H1 (cell line): ENCODE data around the gene RRAS2. TPM values are rescaled to one million over a fixed set of nuclear protein-coding genes. Genes with fewer than 3 reads are reported as not detected.
A peak's percentile ranks its signal among the peaks of the same experiment; 100 is the strongest.

ENCODE experiments used
- CTCF ChIA-PET: fragments of 300-600 bp; sonication (Branson Sonifier 250); formaldehyde crosslinking; loops from one replicate; lab custom pipeline; 2021; ENCODE audit not compliant: partially characterized antibody; lab: Charles Lee
- POLR2A ChIA-PET: fragments of 300-600 bp; sonication (Branson Sonifier 250); formaldehyde crosslinking; loops from one replicate; lab custom pipeline; 2021; ENCODE audit warnings: inconsistent platforms; ENCODE audit not compliant: partially characterized antibody; lab: Charles Lee
- DNase-seq, 2 experiments: peaks; one replicate each; pipeline versions ENCODE4 v3.0.0 to v3.0.0-alpha.2; 2010 to 2022; ENCODE audit warnings: low spot score in 2 of 2, low read depth in 1 of 2, mixed read lengths in 1 of 2
- FAIRE-seq: peaks from 2 replicates; lab custom pipeline; 2011; peaks lifted over from hg19 to GRCh38; lab: Jason Lieb, UNC
- H2AFZ ChIP-seq: 2 replicates; pipeline ENCODE4 v1.8.1; 2012; ENCODE audit warnings: low read length, inconsistent platforms
- H2AK5ac ChIP-seq: 2 replicates; pipeline ENCODE4 v1.6.1; 2013; ENCODE audit warnings: low read depth, low read length
- H2BK120ac ChIP-seq: replicated peaks from 2 replicates; pipeline ENCODE3; 2013; ENCODE audit warnings: low read depth, low read length, inconsistent platforms
- H2BK12ac ChIP-seq: 2 replicates; pipeline ENCODE4 v1.6.1; 2013; ENCODE audit warnings: low read depth, low read length
- H2BK15ac ChIP-seq: 2 replicates; pipeline ENCODE4 v1.6.1; 2013; ENCODE audit warnings: low read length
- H2BK20ac ChIP-seq: 2 replicates; pipeline ENCODE4 v1.6.1; 2013; ENCODE audit warnings: low read length
- H2BK5ac ChIP-seq: 2 replicates; pipeline ENCODE4 v1.6.1; 2013; ENCODE audit warnings: low read depth, low read length
- H3K14ac ChIP-seq: 2 replicates; pipeline ENCODE4 v1.6.1; 2013; ENCODE audit warnings: inconsistent platforms; ENCODE audit not compliant: insufficient read length
- H3K18ac ChIP-seq: 2 replicates; pipeline ENCODE4 v1.6.1; 2013; ENCODE audit warnings: low read length; ENCODE audit errors: extremely low read depth
- H3K23ac ChIP-seq: 2 replicates; pipeline ENCODE4 v1.6.1; 2013; ENCODE audit warnings: inconsistent platforms; ENCODE audit not compliant: insufficient read length
- H3K23me2 ChIP-seq: 2 replicates; pipeline ENCODE4 v1.6.1; 2013; ENCODE audit warnings: low read depth, low read length
- H3K27ac ChIP-seq: 2 replicates; pipeline ENCODE4 v1.6.1; 2011; ENCODE audit warnings: low read depth, low read length, inconsistent platforms
- H3K27me3 ChIP-seq, 4 experiments: replicated peaks in 1 of 4; 1 replicate in 1 of 4; 2 replicates in 3 of 4; pipeline versions ENCODE4 v1.6.1 to v1.8.1; 2011 to 2013; ENCODE audit warnings: low read length in 3 of 4, mild to moderate bottlenecking in 3 of 4, inconsistent platforms in 2 of 4, mixed read lengths in 2 of 4, moderate library complexity in 1 of 4; ENCODE audit not compliant: control insufficient read depth in 3 of 4, insufficient read depth in 3 of 4; ENCODE audit errors: extremely low read depth in 1 of 4
- H3K36me3 ChIP-seq, 4 experiments: 2 replicates each; pipeline versions ENCODE4 v1.6.1 to v1.8.1; 2011 to 2013; ENCODE audit warnings: mild to moderate bottlenecking in 4 of 4, low read length in 3 of 4, moderate library complexity in 2 of 4, control low read depth in 1 of 4, inconsistent platforms in 1 of 4; ENCODE audit not compliant: insufficient read depth in 4 of 4, control insufficient read depth in 2 of 4
- H3K4ac ChIP-seq: replicated peaks from 2 replicates; pipeline ENCODE3; 2013; ENCODE audit warnings: low read length, low read depth, mixed read lengths, inconsistent platforms; ENCODE audit not compliant: insufficient read length
- H3K4me1 ChIP-seq, 4 experiments: replicated peaks in 1 of 4; 1 replicate in 1 of 4; 2 replicates in 3 of 4; pipeline versions ENCODE4 v1.6.1 to v1.8.1; 2011 to 2013; ENCODE audit warnings: low read length in 3 of 4, inconsistent platforms in 2 of 4, mixed read lengths in 1 of 4; ENCODE audit not compliant: insufficient read depth in 4 of 4, control insufficient read depth in 3 of 4
- H3K4me2 ChIP-seq, 2 experiments: 2 replicates each; pipeline versions ENCODE4 v1.6.1 to v1.8.1; 2011 to 2013; ENCODE audit warnings: low read depth in 2 of 2, low read length in 2 of 2, control low read depth in 1 of 2, inconsistent platforms in 1 of 2, mild to moderate bottlenecking in 1 of 2; ENCODE audit not compliant: insufficient read depth in 1 of 2
- H3K4me3 ChIP-seq, 4 experiments: fragments of 200-600, 300-600 bp in 1 of 4; sonication (generic), shearing (Covaris generic), sonication (Bioruptor Twin) in 1 of 4; 2 replicates each; pipeline versions ENCODE4 v1.5.1 to v1.8.1; 2011 to 2016; ENCODE audit warnings: low read length in 4 of 4, low read depth in 3 of 4, control low read depth in 2 of 4, inconsistent platforms in 2 of 4, mild to moderate bottlenecking in 2 of 4, mixed read lengths in 1 of 4, moderate library complexity in 1 of 4; ENCODE audit not compliant: insufficient read depth in 2 of 4; ENCODE audit errors: extremely low read depth in 1 of 4
- H3K56ac ChIP-seq: replicated peaks from 2 replicates; pipeline ENCODE3; 2013; ENCODE audit warnings: low read depth, mild to moderate bottlenecking, mixed read lengths, low read length, inconsistent platforms; ENCODE audit not compliant: insufficient read length
- H3K79me1 ChIP-seq: 2 replicates; pipeline ENCODE4 v1.6.1; 2013; ENCODE audit warnings: low read depth, low read length, control low read depth
- H3K79me2 ChIP-seq, 2 experiments: 2 replicates each; pipeline versions ENCODE4 v1.6.1 to v1.8.1; 2012 to 2013; ENCODE audit warnings: low read length in 2 of 2, mild to moderate bottlenecking in 2 of 2, inconsistent platforms in 1 of 2; ENCODE audit not compliant: insufficient read depth in 2 of 2, control insufficient read depth in 1 of 2
- H3K9ac ChIP-seq, 4 experiments: replicated peaks in 1 of 4; 1 replicate in 1 of 4; 2 replicates in 3 of 4; pipeline versions ENCODE4 v1.6.1 to v1.8.1; 2011 to 2013; ENCODE audit warnings: low read depth in 3 of 4, low read length in 3 of 4, control low read depth in 2 of 4, mild to moderate bottlenecking in 2 of 4, moderate library complexity in 2 of 4, inconsistent platforms in 1 of 4; ENCODE audit errors: extremely low read depth in 1 of 4
- H3K9me3 ChIP-seq, 2 experiments: 2 replicates each; pipeline versions ENCODE4 v1.6.1 to v1.8.1; 2012 to 2013; ENCODE audit warnings: mild to moderate bottlenecking in 2 of 2, moderate library complexity in 2 of 2, control low read depth in 1 of 2, inconsistent platforms in 1 of 2, low read depth in 1 of 2, low read length in 1 of 2, mixed read lengths in 1 of 2; ENCODE audit not compliant: insufficient read depth in 2 of 2
- H4K20me1 ChIP-seq, 2 experiments: replicated peaks in 1 of 2; 2 replicates each; pipeline versions ENCODE3 to v1.8.1; 2011 to 2013; ENCODE audit warnings: inconsistent platforms in 2 of 2, low read length in 2 of 2, mild to moderate bottlenecking in 1 of 2; ENCODE audit not compliant: insufficient read depth in 2 of 2, control insufficient read depth in 1 of 2
- H4K5ac ChIP-seq: 2 replicates; pipeline ENCODE4 v1.6.1; 2013; ENCODE audit warnings: low read length, low read depth, mixed read lengths, inconsistent platforms; ENCODE audit not compliant: insufficient read length
- H4K8ac ChIP-seq: 2 replicates; pipeline ENCODE4 v1.8.0; 2013; ENCODE audit warnings: mild to moderate bottlenecking, moderate library complexity, low read length, inconsistent platforms; ENCODE audit not compliant: insufficient read depth; ENCODE audit errors: extremely low read depth
- H4K91ac ChIP-seq: replicated peaks from 2 replicates; pipeline ENCODE3; 2013; ENCODE audit warnings: low read length, mixed read lengths, inconsistent platforms; ENCODE audit not compliant: insufficient read length
- ASH2L ChIP-seq: fragments of 200-600, 300-600 bp; sonication (generic); IDR thresholded peaks from one replicate; pipeline ENCODE4 v1.7.1; 2017; ENCODE audit warnings: low read length
- SIN3A ChIP-seq, 2 experiments: IDR thresholded peaks in 1 of 2; conservative IDR thresholded peaks in 1 of 2; 2 replicates each; pipeline ENCODE4 v1.6.1; 2011 to 2012; ENCODE audit warnings: low read length in 2 of 2, improper control_type of control experiment in 1 of 2, low read depth in 1 of 2, mild to moderate bottlenecking in 1 of 2
- polyA plus RNA-seq, 7 experiments: library from polyadenylated mRNA; depleted of rRNA in 3 of 7; stranded (reverse) in 5 of 7; unstranded in 2 of 7; fragments of >200 nt in 5 of 7; fragments of 200-250 nt in 2 of 7; gene quantifications; 1 replicate in 5 of 7; 2 replicates in 1 of 7; 4 replicates in 1 of 7; pipeline versions ENCODE4 v1.2.1 to v1.2.3, GENCODE V29; 2011 to 2013; ENCODE audit warnings: missing spikeins in 2 of 7, mixed read lengths in 2 of 7
- total RNA-seq: library from RNA; stranded (reverse); fragmentation: NEBNext Ultra II Directional; extraction: Animal tissue kit (Norgen Biotek cat#: 25700); gene quantifications from 2 replicates; pipeline ENCODE4 v1.2.1, GENCODE V29; 2021

The RRAS2 gene
- total and polyA plus RNA-seq, 2 of the 8 experiments (the other 6 are each of a cell fraction or from before 2014, with no cell fraction given): 72.3 to 234 TPM

DNA sequence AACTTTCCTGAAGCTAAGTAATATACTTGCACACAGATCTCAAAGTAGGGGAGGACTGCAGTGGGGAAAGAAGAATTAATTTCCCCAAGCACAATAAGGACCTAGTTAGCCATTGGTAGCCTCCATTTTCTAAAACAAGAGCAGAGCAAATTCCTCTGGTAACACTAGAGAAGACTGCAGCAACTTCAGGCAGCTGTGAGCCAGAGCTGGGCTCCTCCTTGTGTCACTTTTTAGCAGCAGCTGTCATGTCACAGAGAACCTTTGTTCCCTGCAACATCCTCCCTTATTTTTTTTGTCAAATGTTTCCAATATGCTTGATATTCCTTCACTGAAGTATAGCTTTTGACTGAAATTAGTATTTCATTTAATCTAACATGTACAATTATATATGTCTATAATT, 54.4 kb downstream of the RRAS2 start:
- ChIA-PET POLR2A (interaction anchor here (0.8 to 3.4 kb wide), 8 partner anchors 8 to 118 kb away, joined by 3 to 12 read pairs (median 4); no protein-coding TSS in a partner anchor), CTCF (interaction anchor here (0.9 to 17.5 kb wide), 18 partner anchors 10 to 604 kb away, joined by 3 to 312 read pairs (median 4); no protein-coding TSS in a partner anchor)
- peak in 1 of 2 experiments; percentile 43; a peak in 1 of 4 replicates for TF ChIP-seq SIN3A (conservative IDR thresholded peaks at IDR 0.05 in 1 of 2, IDR thresholded peaks at IDR 0.05 in 1 of 2; ENCODE audit: low read depth in 1 of 2, low read length in 2 of 2)
- TF ChIP-seq ASH2L: no peak
- H2BK20ac ChIP-seq: no peak overlapping the region
- no peak overlapping the region for H2AK5ac ChIP-seq
- H3K23ac ChIP-seq: no peak overlapping the region
- H3K23me2 ChIP-seq: peaks cover 2% of the 10 kb centered on the region; the same call in 1 of the 2 replicates
- no peak overlapping the region for H3K14ac ChIP-seq
- H3K79me2 ChIP-seq: peaks cover 51 to 100% of the 10 kb centered on the region in 2 experiments
- H3K4me3 ChIP-seq: no peak overlapping the region
- no peak for DNase-seq
- H4K5ac ChIP-seq: no peak overlapping the region
- FAIRE-seq: no peak
- no peak overlapping the region for H2BK15ac ChIP-seq
- no peak overlapping the region for H3K4ac ChIP-seq
- no peak overlapping the region for H3K9ac ChIP-seq
- H3K36me3 ChIP-seq: no peaks in the 10 kb centered on the region
- peaks cover 0 to 26% (median 7%) of the 10 kb centered on the region in 4 experiments; a peak in 5 of 7 replicates for H3K4me1 ChIP-seq
- peaks cover 16 to 21% of the 10 kb centered on the region in 2 experiments for H4K20me1 ChIP-seq
- no peak overlapping the region for H4K91ac ChIP-seq
- no peak overlapping the region for H4K8ac ChIP-seq
- H3K27me3 ChIP-seq: no peaks in the 10 kb centered on the region
- no peak overlapping the region for H3K18ac ChIP-seq
- H3K27ac ChIP-seq: no peak overlapping the region
- H2BK120ac ChIP-seq: no peak overlapping the region
- no peak overlapping the region for H2BK5ac ChIP-seq
- no peaks in the 10 kb centered on the region for H3K9me3 ChIP-seq
- H2AFZ ChIP-seq: no peak overlapping the region
- H3K4me2 ChIP-seq: no peak overlapping the region
- H2BK12ac ChIP-seq: no peak overlapping the region
- H3K56ac ChIP-seq: no peak overlapping the region
- H3K79me1 ChIP-seq: peaks cover 6% of the 10 kb centered on the region; the same call in 1 of the 2 replicates
